H1 (cell line): ENCODE data around the gene RNF5. TPM values are rescaled to one million over a fixed set of nuclear protein-coding genes. Genes with fewer than 3 reads are reported as not detected.

ENCODE experiments used
- BCL11A ChIP-seq, 2 experiments: IDR thresholded peaks; one replicate each; pipeline ENCODE4 v1.6.1; 2011; ENCODE audit warnings: low read depth in 2 of 2, low read length in 2 of 2, mild to moderate bottlenecking in 2 of 2
- CHD7 ChIP-seq: fragments of 300-600 bp; sonication (generic); IDR thresholded peaks from 2 replicates; pipeline ENCODE4 v1.7.1; 2012; ENCODE audit warnings: low read length, moderate library complexity, mild to moderate bottlenecking, inconsistent platforms; ENCODE audit not compliant: insufficient replicate concordance
- E2F6 ChIP-seq: IDR thresholded peaks from 2 replicates; pipeline ENCODE4 v1.6.1; 2012; ENCODE audit warnings: inconsistent platforms
- JUND ChIP-seq: IDR thresholded peaks from 2 replicates; pipeline ENCODE4 v1.6.1; 2011; ENCODE audit warnings: mild to moderate bottlenecking, improper control_type of control experiment, low read length
- POLR2AphosphoS5 ChIP-seq: IDR thresholded peaks from 2 replicates; pipeline ENCODE4 v1.6.1; 2011; ENCODE audit warnings: low read depth, low read length
- RAD21 ChIP-seq, 2 experiments: IDR thresholded peaks in 1 of 2; conservative IDR thresholded peaks in 1 of 2; 2 replicates each; pipeline ENCODE4 v1.6.1; 2011; ENCODE audit warnings: low read depth in 2 of 2, low read length in 2 of 2, improper control_type of control experiment in 1 of 2, inconsistent platforms in 1 of 2, mild to moderate bottlenecking in 1 of 2, moderate library complexity in 1 of 2
- SIN3A ChIP-seq, 2 experiments: IDR thresholded peaks in 1 of 2; conservative IDR thresholded peaks in 1 of 2; 2 replicates each; pipeline ENCODE4 v1.6.1; 2011 to 2012; ENCODE audit warnings: low read length in 2 of 2, improper control_type of control experiment in 1 of 2, low read depth in 1 of 2, mild to moderate bottlenecking in 1 of 2
- SIX5 ChIP-seq: IDR thresholded peaks from 2 replicates; pipeline ENCODE4 v1.6.1; 2011; ENCODE audit warnings: mild to moderate bottlenecking, low read depth, low read length
- TBP ChIP-seq: IDR thresholded peaks from 2 replicates; pipeline ENCODE4 v1.6.1; 2011; ENCODE audit warnings: low read depth, low read length, improper control_type of control experiment
- polyA plus RNA-seq, 7 experiments: library from polyadenylated mRNA; depleted of rRNA in 3 of 7; stranded (reverse) in 5 of 7; unstranded in 2 of 7; fragments of >200 nt in 5 of 7; fragments of 200-250 nt in 2 of 7; gene quantifications; 1 replicate in 5 of 7; 2 replicates in 1 of 7; 4 replicates in 1 of 7; pipeline versions ENCODE4 v1.2.1 to v1.2.3, GENCODE V29; 2011 to 2013; ENCODE audit warnings: missing spikeins in 2 of 7, mixed read lengths in 2 of 7
- total RNA-seq: library from RNA; stranded (reverse); fragmentation: NEBNext Ultra II Directional; extraction: Animal tissue kit (Norgen Biotek cat#: 25700); gene quantifications from 2 replicates; pipeline ENCODE4 v1.2.1, GENCODE V29; 2021

The RNF5 gene
- total and polyA plus RNA-seq, 2 of the 8 experiments (the other 6 are each of a cell fraction or from before 2014, with no cell fraction given) = 90.0 to 158 TPM

- no peak for TF ChIP-seq CHD7
- TF ChIP-seq TBP = no peak; the same call in 1 of the 2 replicates
- no peak for TF ChIP-seq SIX5
- no peak for TF ChIP-seq BCL11A (IDR thresholded peaks at IDR 0.05; ENCODE audit: low read depth in 2 of 2, low read length in 2 of 2)
- no peak for TF ChIP-seq JUND
- TF ChIP-seq RAD21 (IDR thresholded peaks at IDR 0.05 in 1 of 2, conservative IDR thresholded peaks at IDR 0.05 in 1 of 2; ENCODE audit: low read depth in 2 of 2, low read length in 2 of 2) = no peak
- TF ChIP-seq E2F6 = no peak
- no peak for TF ChIP-seq POLR2AphosphoS5
- TF ChIP-seq SIN3A (conservative IDR thresholded peaks at IDR 0.05 in 1 of 2, IDR thresholded peaks at IDR 0.05 in 1 of 2; ENCODE audit: low read depth in 1 of 2, low read length in 2 of 2) = no peak
Observed at GRCh38 chr6:32176476-32177182, 1.6 kb upstream of the RNF5 start (continued).
